Stimulated activated CD4-positive, alpha-beta T cell treated with anti-CD3 and anti-CD28 coated beads, Interleukin-1b, Interleukin-23, amount 100 ng/mL, for 24 hours (primary cell): ENCODE measurements around the gene KRT72.

ENCODE experiments used
- DNase-seq, 4 experiments: peaks; one replicate each; pipeline ENCODE4 v3.0.0-alpha.2; 2020; ENCODE audit warnings: low read depth in 4 of 4, low spot score in 1 of 4

The KRT72 gene

DNA sequence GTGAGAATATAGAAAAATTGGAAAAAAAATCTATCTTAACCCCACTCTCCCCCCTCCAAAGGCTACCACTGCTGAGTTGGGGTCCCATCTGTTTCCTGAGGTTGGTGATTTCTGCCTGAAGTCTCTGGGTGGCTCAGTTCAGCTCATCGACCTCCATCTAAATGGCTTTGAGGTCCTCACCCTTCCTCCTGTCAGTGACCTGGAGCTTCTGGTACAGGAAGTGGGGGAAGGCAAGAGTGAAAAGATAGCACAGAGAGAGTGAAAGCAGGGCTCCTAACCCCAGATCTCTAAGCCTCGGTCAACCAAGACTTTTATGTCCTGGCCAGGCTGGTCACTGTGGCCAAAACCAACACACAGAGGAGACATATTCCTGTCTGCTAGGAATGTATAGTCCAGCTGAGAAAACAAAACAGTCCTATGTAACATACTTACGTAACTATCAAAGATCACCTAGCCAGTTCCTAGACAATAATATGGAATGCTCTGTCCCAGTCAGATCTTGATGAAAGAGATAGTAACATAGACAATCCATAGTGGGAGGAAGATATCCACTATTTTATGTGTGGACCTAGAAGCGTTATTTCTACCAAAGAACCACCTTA lies 29.4 kb upstream of the KRT72 start:
- no peak for DNase-seq

DNA sequence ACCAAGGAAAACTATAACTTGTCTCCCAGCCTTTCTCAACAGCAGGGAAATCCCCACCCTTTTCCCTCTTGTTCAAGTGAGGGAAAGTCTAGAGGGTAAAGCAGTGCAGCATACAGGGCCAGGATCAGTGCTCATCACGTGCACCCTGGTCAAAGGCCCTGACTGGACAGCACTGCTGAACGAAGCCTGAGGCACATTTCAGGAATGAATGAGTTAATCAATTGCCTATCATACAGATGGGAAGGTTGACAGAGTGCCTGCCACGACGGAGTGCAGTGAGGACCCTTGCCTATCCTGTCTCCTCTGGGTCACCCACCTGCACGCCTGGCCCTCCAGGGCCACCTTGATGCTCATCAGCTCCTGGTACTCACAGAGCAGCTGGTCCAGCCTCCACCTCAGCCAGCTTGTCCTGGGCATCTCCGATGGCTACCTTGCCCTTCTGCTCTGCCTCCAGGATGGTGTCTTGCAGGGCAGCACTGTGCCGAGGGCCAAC lies 28.8 kb upstream of the KRT72 start:
- DNase-seq, result no peak

DNA sequence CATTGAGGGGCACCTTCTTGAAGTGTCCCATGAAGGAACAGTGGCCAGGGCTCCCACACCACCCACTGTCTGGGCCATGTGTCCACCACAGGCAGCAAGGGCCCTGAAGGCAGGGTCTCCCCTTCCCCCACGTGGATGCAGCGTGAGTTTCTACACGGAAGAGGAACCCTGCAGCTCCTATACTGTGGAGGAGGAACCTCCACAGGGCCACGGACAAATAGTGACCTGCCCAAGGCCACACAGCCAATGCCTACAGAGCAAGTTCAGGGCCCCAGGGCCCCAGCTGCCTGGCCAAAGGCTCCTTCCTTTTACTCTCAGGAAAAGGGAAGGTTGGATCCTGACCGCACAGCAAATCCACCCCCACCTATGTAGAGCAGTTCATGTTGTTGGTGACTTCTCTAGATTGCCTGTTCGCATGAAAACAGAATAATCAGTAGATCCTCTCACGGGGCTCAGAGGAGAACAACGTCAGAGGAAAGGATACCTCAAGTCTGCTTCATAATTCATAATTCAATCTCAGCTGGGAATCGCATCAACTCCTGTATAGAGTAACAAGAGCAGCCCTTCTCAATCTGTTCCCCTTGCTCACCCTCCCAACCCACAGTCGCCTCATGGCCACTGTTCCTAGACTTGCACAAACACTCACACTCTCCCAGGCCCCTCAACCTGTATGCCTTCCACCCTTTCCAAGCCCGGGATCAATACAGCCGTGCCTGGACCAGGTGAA lies 28.2 kb upstream of the KRT72 start:
- DNase-seq, result no peak

DNA sequence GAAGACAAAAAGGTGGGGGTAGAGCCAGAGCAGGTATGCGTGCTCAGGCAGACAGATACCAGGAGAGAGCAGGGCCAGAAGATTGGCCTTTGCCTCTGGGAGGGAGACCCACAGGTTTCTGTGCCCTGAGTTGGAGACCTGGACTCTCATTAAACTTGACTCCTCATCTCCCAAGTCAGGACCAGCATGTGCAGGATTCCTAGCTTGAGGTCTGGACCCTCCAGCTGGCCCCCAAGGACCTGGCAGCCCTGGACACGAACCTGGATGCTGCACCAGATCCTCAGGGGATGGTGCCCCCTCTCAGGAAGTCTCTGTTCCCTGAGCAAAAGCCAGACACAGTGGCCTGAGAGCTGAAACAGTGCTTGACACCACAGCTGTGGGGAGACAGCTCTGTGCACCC lies 27.6 kb upstream of the KRT72 start:
- no peak for DNase-seq

DNA sequence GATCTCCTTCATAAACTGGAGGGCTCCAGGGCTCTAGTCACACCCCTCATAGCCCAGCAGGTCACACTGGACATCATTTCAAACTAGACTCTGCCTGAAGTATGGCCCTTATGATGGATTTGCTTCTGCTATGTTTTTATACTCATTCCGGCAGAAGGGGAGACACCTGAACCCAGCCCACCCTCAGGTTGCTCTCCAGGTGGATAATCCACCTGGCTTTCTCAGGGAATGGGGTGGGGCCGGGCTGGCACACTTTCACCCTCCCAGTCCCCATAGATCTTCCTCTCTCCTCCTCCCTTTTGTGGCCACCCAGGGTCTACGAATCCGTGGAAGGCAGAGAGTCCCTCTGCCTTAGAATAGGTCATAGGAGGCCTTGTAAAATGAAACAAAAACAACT lies 26.8 kb upstream of the KRT72 start:
- no peak for DNase-seq

DNA sequence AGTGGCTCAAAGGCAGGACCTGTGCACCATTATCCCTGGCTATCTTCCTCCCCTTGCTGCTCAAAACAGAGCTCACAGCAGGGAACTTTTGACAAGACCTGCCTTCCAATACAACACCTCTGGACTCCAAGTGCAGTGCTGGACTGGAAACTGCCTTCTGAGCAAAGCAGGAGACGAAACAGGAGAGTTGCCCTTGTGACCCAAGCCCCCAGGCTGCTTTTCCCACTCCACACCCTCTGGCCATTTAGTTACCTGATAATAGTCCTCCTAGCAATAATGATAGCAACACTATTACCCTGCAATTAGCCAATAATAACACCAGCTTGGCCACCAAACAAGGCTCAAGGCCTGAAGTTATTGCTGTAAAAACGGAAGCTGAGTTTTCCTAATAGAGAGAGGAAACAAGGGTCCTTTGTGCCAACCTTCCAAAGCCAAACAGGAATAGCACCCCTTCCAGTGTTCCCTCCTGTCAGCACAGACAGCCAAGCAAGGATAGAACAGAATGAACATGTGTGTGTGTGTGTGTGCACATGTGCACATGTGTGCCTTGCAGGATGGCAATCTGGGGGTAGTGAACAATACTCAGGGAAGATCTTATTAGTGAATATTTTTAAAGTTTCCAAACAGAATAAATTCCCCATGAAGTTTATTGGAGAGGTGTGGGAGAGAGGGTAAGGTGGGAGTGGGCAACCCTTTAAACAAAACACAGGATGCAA lies 26.3 kb upstream of the KRT72 start:
- no peak for DNase-seq

DNA sequence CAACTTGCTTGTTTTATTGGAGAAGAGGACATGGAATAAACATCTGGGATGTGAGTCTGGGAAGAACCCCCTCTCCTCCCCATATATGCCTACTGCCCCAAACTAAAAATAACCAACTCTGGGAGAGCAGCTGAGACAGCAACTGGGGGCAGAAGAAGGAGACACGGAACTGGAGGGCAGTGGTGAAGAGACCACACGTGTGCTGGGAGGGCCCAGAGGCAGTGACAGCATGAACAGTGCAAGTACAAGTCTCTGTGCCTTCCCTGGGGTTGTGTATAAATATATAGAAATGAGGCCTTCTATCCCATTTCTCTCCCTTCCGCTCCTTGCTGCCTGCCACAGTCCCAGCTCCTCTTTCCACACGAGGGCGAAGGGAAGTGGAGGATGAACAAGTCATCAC lies 21.1 kb upstream of the KRT72 start:
- no peak for DNase-seq

DNA sequence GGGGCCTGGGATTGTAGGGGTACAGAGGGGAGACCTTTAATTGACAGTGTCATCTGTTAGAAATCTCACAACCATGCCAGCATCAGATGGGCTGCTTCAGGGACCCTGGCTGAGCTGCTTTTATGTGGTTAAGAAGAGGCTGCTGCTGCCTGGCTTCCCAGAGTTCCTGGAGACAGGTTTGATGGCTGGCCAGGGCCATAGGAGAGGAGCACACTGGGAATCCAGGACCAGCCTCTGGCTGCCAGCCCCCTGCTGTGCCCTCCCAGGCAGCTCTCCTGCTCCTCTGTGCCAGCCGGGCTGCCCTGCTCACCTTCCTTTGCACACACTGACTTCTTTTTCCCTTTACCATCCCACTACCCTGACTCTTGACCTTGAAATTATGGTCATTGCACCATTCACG lies 17.6 kb upstream of the KRT72 start:
- no peak for DNase-seq

DNA sequence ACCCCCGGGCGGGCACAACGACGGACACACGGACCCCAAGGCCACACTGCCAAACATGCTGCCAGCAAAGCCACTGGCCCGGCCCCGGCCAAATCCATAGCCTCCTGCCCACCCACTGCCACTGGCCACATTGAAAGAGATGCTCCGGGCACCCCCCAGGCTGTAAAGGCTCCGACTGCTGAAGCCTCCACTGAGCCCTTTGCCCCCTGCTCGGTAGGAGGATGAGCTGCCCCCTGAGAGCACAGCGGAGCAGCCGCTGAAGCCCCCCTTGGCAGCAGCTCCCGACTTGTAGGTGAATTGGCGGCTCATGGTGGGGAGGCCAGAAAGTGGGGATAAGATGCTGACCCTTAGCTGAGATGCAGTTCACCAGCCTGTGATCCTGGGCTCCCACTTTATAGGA lies 17.0 kb upstream of the KRT72 start, which contains the start of gene KRT73:
TSS of gene KRT73 (minus strand) at position 344 of the 400 bp plus-strand sequence. CDS start at position 309, 35 bp downstream.
- no peak for DNase-seq

DNA sequence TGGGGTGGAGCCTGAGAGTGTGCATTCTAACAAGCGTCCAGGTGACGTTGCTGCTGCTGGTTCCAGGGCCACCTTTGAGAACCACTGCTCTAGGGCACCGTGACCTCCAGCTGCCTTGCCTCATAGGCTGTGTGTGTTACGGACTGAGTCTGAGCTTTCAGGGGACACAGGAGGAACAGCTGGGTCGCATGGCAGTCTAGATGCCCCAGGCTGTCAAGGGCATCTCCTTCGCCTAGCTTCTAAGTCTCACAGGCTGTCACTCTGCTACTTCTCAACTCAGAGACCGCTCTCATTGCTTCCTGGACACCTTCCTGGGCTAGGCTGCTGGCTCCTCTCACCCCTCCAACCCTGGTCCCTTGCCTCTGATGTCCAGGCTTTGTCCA lies 16.1 kb upstream of the KRT72 start:
- DNase-seq, result no peak

DNA sequence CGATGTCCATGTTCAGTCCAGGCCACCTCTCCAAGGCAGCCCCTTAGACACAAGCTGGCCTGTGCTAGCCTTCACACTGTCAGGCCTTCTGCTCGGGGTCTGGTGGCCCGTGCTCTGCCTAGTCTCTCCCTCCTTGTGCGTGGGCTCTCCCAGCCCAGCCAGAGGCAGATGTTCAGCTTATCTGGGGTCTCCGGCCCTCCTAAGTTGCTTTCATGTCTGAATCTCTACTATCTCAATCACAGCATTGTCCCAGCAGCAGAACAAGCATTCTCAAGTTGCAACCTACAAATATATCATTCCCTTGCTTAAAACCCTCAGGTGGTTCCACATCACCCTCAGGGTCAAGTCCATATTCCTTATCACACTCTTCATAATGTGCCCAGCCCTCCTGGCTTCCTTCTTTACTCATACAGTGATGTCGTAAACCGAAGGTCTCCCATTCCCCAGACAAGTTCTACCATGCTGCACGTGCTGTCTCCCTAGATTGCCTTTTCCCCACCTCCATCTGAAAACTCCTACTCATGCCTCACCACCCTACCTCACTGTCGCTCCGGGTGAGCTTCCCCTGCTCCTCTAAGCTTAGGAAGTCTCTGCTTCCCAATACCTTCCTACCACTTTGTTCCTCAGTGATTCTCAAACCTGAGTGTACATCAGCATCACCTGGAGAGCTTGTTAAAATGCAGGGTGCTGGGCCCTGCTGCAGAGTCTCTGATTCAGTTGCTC lies 15.6 kb upstream of the KRT72 start:
- no peak for DNase-seq

DNA sequence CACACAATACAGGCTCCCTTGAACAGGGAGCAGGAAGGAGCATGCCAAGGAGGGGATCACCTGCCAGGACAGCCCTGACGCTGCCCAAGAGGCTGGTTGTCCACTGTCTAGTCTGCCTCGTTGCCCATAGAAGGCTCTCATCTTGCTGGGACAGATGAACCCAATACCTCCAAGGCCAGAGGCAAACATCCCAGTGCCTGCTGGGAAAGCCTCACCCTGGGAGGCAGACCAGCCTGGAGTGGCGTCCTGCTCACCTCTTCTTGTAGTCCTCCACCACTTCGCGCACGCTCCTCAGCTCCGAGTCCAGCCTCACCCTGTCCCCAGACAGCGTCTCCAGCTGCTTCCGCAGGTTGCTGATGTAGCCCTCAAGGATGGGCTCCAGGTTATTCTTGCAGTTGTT lies 14.6 kb upstream of the KRT72 start:
- DNase-seq, result no peak

DNA sequence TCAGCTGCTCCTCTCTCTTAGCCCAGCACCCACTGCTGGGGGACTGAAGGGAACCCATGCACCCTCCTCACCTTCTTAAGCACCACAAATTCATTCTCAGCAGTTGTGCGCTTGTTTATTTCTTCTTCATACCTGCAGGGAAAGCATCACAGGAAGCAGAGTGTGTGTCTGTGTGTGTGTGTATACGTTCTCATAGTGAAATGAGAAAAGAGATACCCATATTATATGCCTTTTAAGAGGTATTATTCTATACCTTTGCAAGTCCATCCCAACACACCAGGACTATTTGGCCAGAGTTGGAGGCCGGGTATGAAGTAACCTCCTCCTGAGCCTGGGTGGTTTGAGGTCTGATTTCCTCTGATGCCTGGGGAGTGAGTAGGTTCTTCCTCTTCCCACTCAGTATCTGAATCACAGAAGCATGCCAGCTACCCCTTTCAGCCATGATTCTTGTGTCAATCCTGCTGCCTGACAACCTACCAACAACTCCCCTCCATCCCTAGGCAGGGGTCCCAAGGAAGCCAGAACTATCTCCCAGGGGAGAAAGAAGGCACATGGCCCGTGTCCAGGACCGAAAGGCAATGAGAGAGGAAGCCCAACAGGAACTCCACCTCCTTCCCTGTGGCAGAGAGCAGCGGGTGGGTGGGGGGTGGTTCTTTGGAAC lies 14.1 kb upstream of the KRT72 start:
- no peak for DNase-seq

DNA sequence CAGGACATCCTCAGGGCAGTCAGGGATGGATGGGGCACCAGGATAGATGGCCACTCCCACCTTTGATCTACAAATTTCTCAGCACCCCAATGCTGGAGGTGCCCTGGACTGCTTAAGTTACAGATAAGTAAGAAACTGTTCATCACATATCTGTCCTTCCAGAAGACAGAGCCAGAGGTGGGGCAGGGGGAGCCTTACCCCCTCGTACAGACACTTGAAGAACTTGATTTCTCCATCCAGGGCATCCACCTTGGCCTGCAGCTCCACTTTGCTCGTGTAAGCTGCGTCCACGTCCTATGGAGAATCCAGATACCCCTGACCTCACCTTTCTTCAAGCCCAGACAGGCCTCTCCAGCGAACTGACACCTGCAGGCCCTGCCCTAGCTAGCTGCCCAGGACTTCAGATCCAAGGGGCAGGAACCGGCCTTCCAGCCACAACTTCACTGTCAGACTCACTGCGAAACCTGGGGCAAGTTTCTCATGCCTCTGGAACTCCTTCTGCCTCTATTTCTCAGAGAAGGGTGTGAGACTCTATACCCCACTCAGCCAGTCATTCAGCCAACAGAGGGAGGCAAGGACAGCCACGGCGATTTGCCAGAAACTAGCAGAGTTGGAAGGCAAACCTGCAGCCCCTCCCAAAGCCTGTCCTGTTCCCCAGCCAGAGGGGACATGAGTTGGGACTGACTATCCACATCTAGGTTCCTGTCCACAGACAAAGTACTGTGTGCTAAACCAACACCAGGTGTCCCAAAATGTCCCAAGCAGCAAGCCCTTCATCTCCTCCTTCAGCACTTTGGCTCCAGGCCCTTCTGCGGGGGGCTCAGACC lies 13.3 kb upstream of the KRT72 start:
- DNase-seq, result no peak

DNA sequence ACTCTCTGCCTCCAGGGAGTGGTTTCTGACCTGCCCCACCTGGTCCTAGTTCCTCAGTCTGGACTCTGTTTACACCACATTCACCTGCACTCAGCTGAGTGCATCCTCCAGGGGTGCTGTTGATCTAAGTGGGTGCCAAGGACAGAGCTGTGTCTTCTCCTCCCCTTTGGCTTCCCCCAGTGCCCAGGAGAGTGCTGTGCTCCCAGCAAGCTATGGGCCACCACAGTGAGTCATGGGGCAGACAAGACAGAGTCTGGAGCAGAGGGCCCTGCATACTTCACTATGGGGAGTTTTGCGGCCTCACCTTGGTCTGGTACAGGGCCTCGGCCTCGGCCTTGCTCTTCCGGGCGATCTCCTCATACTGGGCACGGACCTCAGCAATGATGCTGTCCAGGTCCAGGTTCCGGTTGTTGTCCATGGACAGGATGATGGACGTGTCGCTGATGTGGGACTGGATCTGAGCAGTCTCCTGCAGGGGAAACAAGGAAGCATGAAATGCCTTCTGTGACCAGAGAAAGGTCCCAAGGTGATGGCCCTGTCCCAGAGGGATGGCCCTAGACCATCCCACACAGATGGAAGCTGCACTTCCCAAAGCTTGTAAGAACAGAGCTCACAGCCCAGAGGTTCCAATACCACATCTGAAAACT lies 12.2 kb upstream of the KRT72 start:
- DNase-seq, result no peak

DNA sequence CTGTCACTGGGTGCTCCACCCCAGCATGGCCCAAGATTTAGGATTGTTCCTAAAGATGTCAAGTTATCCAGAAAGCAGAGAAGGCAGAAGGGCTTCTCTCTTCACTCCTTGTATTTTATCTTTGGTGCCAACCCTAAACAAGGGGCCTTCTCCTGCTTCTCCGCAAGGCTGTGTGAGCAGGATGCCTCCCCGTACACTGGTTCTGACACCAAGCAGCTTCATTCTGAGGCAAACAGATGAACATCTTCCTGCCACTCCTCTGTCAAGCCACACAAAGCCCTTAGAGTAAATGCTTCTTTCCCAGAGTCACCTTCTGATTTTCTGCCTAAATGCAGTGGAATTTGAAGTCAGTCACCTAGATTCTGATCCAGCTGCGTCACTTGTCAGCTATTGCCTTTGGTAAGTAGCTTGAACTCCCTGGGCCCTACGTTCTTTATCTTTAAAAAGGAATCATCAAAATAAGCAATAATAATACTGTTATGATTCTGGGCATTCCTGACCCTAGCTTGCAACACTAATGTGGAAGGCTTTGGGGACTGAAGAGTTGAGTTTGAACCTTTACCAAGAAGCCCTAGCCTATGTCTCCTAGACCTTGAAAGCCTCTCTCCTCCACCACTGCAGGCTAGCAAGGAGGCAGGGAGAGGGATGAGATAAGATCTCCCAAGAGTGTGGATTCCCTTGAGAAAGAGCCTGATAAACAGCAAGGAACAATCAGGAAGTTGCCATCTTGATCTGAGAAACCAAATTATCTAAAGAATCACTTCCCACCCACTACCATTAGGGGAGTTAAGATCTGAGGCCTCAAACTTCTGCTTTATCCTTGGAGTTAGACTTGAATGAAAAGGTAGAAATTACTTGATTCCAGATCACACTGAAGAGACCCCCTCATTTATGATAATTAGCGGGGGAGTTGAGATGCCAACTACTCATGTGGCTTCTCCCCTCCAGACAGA lies 11.4 kb upstream of the KRT72 start:
- DNase-seq, result no peak

DNA sequence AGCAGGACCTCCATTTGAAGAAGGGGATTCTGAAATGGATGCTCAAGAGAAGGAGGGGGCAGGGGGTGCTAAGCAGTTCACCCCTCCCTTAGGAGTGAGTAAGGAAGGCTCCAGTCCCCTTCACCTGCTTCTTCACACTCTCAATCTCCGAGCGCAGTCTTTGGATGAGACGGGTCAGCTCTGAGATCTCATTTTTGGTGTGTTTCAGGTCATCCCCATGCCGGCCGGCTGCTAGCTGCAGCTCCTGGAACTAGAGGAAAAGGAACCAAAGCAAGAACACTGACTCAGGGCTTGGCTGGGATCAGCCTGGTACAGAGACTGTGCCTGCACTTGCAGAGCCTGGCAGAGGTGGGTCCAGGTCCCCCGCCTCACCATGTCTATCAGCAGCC lies 9.8 kb upstream of the KRT72 start:
- DNase-seq, result no peak

DNA sequence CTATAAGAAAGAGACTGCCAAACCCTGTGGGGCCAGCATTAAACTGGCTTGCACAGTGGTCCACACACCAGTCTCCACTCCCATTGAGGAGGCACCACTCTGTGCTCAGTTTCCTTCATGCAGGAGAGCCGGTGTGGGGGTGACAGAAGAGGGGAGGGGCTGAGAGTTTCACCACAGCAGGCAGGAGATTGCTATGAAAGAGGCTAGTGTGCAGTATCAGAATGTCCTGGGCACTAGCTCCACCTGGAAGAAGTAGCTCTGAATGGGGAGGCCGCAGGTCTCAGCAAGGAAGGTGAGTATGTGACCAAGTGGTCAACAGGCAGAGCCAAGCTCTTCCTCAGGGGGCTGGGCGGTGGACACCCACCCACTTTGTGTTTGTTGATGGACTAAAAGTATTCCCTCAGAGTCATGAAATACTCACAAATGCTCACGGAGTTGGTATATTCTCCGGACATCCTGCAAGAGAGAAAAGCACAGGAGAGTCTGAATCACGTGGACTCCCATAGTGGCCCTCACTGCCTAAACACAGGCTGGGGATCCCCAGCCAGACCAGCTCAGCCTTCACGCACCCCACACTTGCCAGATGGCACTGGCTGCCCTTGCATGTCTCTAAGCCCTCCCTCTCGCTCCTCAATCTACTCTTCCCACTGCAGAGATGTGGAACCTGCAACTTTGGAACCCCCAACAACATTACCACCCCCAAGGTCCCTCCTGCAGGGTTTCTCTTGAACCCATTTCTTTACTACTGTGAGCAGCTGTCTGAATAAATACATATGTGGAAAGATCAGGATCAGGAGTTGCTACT lies 7.8 kb upstream of the KRT72 start:
- DNase-seq, result no peak
